ENCODE measurements around the gene SLC11A2. TPM values are rescaled to one million over a fixed set of nuclear protein-coding genes. Genes with fewer than 3 reads are reported as not detected.

SLC11A2 gene
- total RNA-seq, 1 donor from 2014 or later: 43.7 TPM

DNA sequence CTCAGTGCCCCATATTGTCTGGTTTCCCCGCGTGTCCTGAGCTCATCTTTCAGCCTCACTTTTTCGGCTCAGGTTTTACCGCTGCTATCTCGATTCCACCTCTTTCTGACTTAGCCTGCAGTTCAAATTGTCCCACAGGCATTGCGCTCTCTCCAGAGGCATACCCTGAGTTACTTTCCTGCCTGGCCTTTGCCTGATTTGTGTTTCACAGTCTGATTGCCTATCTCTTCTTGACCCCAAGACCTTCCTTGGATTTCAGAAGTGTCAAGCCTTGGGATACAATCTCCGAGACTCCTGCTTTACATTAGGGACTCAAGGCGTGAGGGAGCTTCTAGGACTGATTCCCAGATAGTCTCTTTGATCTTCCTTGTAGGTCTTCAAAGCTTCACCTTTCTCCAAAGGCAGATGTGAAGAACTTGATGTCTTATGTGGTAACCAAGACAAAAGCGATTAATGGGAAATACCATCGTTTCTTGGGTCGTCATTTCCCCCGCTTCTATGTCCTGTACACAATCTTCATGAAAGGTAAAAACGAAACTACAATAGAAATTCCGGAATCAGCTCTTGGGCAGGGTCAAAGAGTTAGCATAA lies 22.6 kb upstream of the SLC11A2 start:
- no peak for DNase-seq (ENCODE audit: low read depth)
- peak overlapping the region; percentile 84 for H3K4me3 ChIP-seq (ENCODE audit: low read depth, low read length)
- no peak for TF ChIP-seq CTCF (conservative IDR thresholded peaks at IDR 0.05; ENCODE audit: low read depth, low read length)

- DNase-seq (ENCODE audit: low read depth): peak; percentile 92
- TF ChIP-seq CTCF (conservative IDR thresholded peaks at IDR 0.05; ENCODE audit: low read depth, low read length): peak; percentile 91
- H3K4me3 ChIP-seq (ENCODE audit: low read depth, low read length): peak within 1 kb of the TSS; percentile 84
These were observed 21.7 kb upstream of the SLC11A2 start, which contains the start of gene LETMD1 for GRCh38 chr12:51047655-51048540. Gene LETMD1, plus strand, starts transcription at chr12:51048327. Its CDS starts 30 bp downstream, at chr12:51048357.

- DNase-seq (ENCODE audit: low read depth): no peak
- TF ChIP-seq CTCF (conservative IDR thresholded peaks at IDR 0.05; ENCODE audit: low read depth, low read length): no peak
- no peak overlapping the region for H3K4me3 ChIP-seq (ENCODE audit: low read depth, low read length)
These were observed 10.1 kb upstream of the SLC11A2 start for GRCh38 chr12:51036279-51036678.

DNA sequence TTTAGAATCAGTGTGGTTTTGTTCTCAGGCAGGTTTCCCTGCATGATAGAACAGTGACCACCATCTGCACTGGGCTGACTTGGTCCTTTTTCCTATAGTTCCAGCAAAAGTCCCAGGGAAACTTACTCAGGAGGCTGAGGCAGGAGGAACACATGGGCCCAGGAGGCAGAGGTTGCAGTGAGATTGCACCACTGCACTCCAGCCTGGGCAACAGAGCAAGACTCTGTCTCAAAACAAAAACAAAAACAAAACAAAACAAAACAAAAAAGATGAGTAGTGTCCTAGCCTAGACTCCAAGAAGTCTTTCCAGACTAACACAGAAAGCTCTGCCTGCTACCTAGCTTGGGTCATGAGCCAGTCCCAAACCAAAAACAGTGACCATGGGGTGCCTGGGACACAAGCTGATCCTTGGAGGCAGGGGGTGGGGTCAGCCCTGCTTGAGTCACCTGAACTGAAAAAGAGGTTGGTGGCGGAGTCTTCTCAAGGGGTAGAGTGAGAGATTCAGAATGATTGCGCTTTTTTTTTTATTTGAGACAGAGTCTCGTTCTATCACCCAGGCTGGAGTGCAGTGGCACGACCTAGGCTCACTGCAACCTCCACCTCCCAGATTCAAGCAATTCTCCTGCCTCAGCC lies 7.4 kb upstream of the SLC11A2 start:
- no peak overlapping the region for H3K4me3 ChIP-seq (ENCODE audit: low read depth, low read length)
- no peak for TF ChIP-seq CTCF (conservative IDR thresholded peaks at IDR 0.05; ENCODE audit: low read depth, low read length)
- no peak for DNase-seq (ENCODE audit: low read depth)

DNA sequence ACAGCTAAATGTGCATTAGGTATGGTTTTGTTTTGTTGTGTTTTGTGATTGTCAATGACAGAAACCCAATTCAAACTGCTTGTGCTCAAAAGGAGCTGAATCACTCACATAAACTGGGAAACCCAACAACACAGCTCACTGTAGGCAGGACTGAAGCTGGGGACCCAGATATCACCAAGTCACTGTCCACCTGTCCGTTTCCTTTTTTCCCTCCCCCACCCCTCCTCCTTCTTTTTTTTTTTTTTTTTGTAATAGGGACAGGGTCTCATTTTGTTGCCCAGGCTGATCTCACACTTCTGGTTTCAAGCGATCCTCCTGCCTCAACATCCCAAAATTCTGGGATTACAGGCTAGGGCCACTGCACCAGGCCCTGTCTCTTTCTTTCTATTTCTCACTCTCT lies 6.9 kb upstream of the SLC11A2 start:
- no peak for DNase-seq (ENCODE audit: low read depth)
- no peak for TF ChIP-seq CTCF (conservative IDR thresholded peaks at IDR 0.05; ENCODE audit: low read depth, low read length)
- H3K4me3 ChIP-seq (ENCODE audit: low read depth, low read length): no peak overlapping the region

GRCh38 chr12:51028813-51029150 lies 2.6 kb upstream of the SLC11A2 start:
- DNase-seq (ENCODE audit: low read depth): no peak
- H3K4me3 ChIP-seq (ENCODE audit: low read depth, low read length): peak overlapping the region; percentile 33
- no peak for TF ChIP-seq CTCF (conservative IDR thresholded peaks at IDR 0.05; ENCODE audit: low read depth, low read length)
